H54 (cell line): Measurements from ENCODE around the gene SGMS1.

Experiments used
- DNase-seq: peaks from one replicate; pipeline ENCODE4 v3.0.0; 2011; ENCODE audit warnings: low spot score, mixed read lengths; ENCODE audit not compliant: insufficient read length
- FAIRE-seq: peaks from 3 replicates; lab custom pipeline; 2011; peaks lifted over from hg19 to GRCh38; lab: Jason Lieb, UNC
- POLR2A ChIP-seq: IDR thresholded peaks from 2 replicates; pipeline ENCODE4 v1.6.1; 2011; ENCODE audit warnings: low read depth, mild to moderate bottlenecking, low read length

The SGMS1 gene

GRCh38 chr10:50607356-50607925 lies 16.3 kb downstream of the SGMS1 start:
- FAIRE-seq = no peak

GRCh38 chr10:50605951-50606270 lies 17.8 kb downstream of the SGMS1 start:
- DNase-seq (no peak), FAIRE-seq (no peak)
- no peak for TF ChIP-seq POLR2A

More at GRCh38 chr10:50607356-50607925, 16.3 kb downstream of the SGMS1 start:
- no peak for DNase-seq
- no peak for TF ChIP-seq POLR2A

- peak; percentile 98 for FAIRE-seq
- TF ChIP-seq POLR2A = no peak
- no peak for DNase-seq
These were observed 18.3 kb downstream of the SGMS1 start for GRCh38 chr10:50605269-50605950.

- TF ChIP-seq POLR2A = no peak
- DNase-seq (no peak), FAIRE-seq (no peak)
These were observed 18.9 kb downstream of the SGMS1 start for GRCh38 chr10:50604809-50605208.

- FAIRE-seq = peak; percentile 33
These were observed 19.6 kb downstream of the SGMS1 start for GRCh38 chr10:50604049-50604640.

GRCh38 chr10:50603151-50603850 lies 20.5 kb downstream of the SGMS1 start:
- no peak for FAIRE-seq
- TF ChIP-seq POLR2A = no peak
- DNase-seq = no peak

More at GRCh38 chr10:50604049-50604640, 19.6 kb downstream of the SGMS1 start:
- no peak for TF ChIP-seq POLR2A
- DNase-seq = no peak

- DNase-seq (no peak), FAIRE-seq (no peak)
- no peak for TF ChIP-seq POLR2A
These were observed 21.8 kb downstream of the SGMS1 start for GRCh38 chr10:50601974-50602373.

GRCh38 chr10:50600831-50601477 lies 22.8 kb downstream of the SGMS1 start:
- no peak for TF ChIP-seq POLR2A
- peak; percentile 91 for FAIRE-seq
- no peak for DNase-seq

- FAIRE-seq (no peak), DNase-seq (no peak)
These were observed 23.5 kb downstream of the SGMS1 start for GRCh38 chr10:50600286-50600685.

GRCh38 chr10:50596897-50597296 lies 26.9 kb downstream of the SGMS1 start:
- DNase-seq (no peak), FAIRE-seq (no peak)
- no peak for TF ChIP-seq POLR2A

More at GRCh38 chr10:50600286-50600685, 23.5 kb downstream of the SGMS1 start:
- TF ChIP-seq POLR2A = no peak

GRCh38 chr10:50596456-50596855 lies 27.3 kb downstream of the SGMS1 start:
- FAIRE-seq (no peak), DNase-seq (no peak)
- no peak for TF ChIP-seq POLR2A

GRCh38 chr10:50595785-50596184 lies 28.0 kb downstream of the SGMS1 start:
- FAIRE-seq (no peak), DNase-seq (no peak)
- no peak for TF ChIP-seq POLR2A

GRCh38 chr10:50593523-50594376 lies 30.0 kb downstream of the SGMS1 start:
- no peak for TF ChIP-seq POLR2A
- no peak for DNase-seq
- no peak for FAIRE-seq

- DNase-seq = no peak
- no peak for TF ChIP-seq POLR2A
- no peak for FAIRE-seq
These were observed 30.8 kb downstream of the SGMS1 start for GRCh38 chr10:50592961-50593418.
